HepG2 (cell line): ENCODE data around the gene SGSH. TPM values are rescaled to one million over a fixed set of nuclear protein-coding genes. Genes with fewer than 3 reads are reported as not detected.
A peak's percentile ranks its signal among the peaks of the same experiment; 100 is the strongest.

Source experiments
- ATRX ChIP-seq: sonication (generic); formaldehyde crosslinking; IDR thresholded peaks from 2 replicates; pipeline ENCODE4 v1.4.0; 2020; ENCODE audit warnings: missing genetic modification reagents, borderline replicate concordance
- HMG20B ChIP-seq: conservative IDR thresholded peaks from 2 replicates; pipeline ENCODE4 v1.6.1; 2016; ENCODE audit warnings: missing genetic modification reagents, missing compliant biosample characterization
- MIER2 ChIP-seq: IDR thresholded peaks from 2 replicates; pipeline ENCODE4 v1.6.1; 2016; ENCODE audit warnings: missing biosample characterization, missing genetic modification reagents
- NPAS2 ChIP-seq: sonication (generic); formaldehyde crosslinking; IDR thresholded peaks from 2 replicates; pipeline ENCODE4 v1.8.0; 2022; ENCODE audit warnings: mild to moderate bottlenecking, missing genetic modification reagents, borderline replicate concordance
- PAXIP1 ChIP-seq: sonication (generic); formaldehyde crosslinking; conservative IDR thresholded peaks from 2 replicates; pipeline ENCODE4 v1.4.0; 2020; ENCODE audit warnings: mild to moderate bottlenecking, missing genetic modification reagents, moderate library complexity
- ZBTB7B ChIP-seq: sonication (generic); formaldehyde crosslinking; IDR thresholded peaks from 2 replicates; pipeline ENCODE4 v1.4.0; 2020; ENCODE audit warnings: missing genetic modification reagents
- ZNF225 ChIP-seq: sonication (generic); formaldehyde crosslinking; IDR thresholded peaks from 2 replicates; pipeline ENCODE4 v1.4.0; 2020; ENCODE audit warnings: mild to moderate bottlenecking, missing genetic modification reagents
- polyA plus RNA-seq, 8 experiments: library from polyadenylated mRNA; depleted of rRNA in 3 of 8; stranded (reverse) in 7 of 8; unstranded in 1 of 8; fragments of >200 nt; fragmentation: Illumina TruSeq in 4 of 8; extraction: Trizol in 4 of 8; gene quantifications; 2 replicates each; pipeline versions ENCODE4 v1.2.1 to v1.2.3, GENCODE V29; 2011 to 2016; ENCODE audit warnings: low read depth in 4 of 8, missing spikeins in 1 of 8, mixed read lengths in 1 of 8; ENCODE audit not compliant: insufficient read depth in 1 of 8
- total RNA-seq, 5 experiments: library from RNA; depleted of rRNA; stranded (reverse); fragments of >200 nt; fragmentation: Illumina TruSeq; extraction: Trizol; gene quantifications; 2 replicates each; pipeline ENCODE4 v1.2.3, GENCODE V29; 2016; ENCODE audit warnings: low read depth in 1 of 5
- TF ChIP-seq, protein P1 (sequence below): sonication (generic); formaldehyde crosslinking; IDR thresholded peaks from 2 replicates; pipeline ENCODE4 v1.4.0; 2020; ENCODE audit warnings: mild to moderate bottlenecking, missing genetic modification reagents
- TF ChIP-seq, protein P2 (sequence below): IDR thresholded peaks from 2 replicates; pipeline ENCODE4 v1.4.0; 2020; ENCODE audit warnings: mild to moderate bottlenecking, missing genetic modification reagents
- TF ChIP-seq, protein P3 (sequence below): sonication (generic); formaldehyde crosslinking; conservative IDR thresholded peaks from 2 replicates; pipeline ENCODE4 v1.4.0; 2020; ENCODE audit warnings: missing genetic modification reagents
- TF ChIP-seq, protein P4 (sequence below): sonication (generic); formaldehyde crosslinking; IDR thresholded peaks from 2 replicates; pipeline ENCODE4 v1.8.0; 2022; ENCODE audit warnings: low read depth, missing genetic modification reagents

The SGSH gene
- total and polyA plus RNA-seq, 2 of the 13 experiments (the other 11 are each of a cell fraction or from before 2014, with no cell fraction given) = 12.2 to 17.6 TPM

DNA sequence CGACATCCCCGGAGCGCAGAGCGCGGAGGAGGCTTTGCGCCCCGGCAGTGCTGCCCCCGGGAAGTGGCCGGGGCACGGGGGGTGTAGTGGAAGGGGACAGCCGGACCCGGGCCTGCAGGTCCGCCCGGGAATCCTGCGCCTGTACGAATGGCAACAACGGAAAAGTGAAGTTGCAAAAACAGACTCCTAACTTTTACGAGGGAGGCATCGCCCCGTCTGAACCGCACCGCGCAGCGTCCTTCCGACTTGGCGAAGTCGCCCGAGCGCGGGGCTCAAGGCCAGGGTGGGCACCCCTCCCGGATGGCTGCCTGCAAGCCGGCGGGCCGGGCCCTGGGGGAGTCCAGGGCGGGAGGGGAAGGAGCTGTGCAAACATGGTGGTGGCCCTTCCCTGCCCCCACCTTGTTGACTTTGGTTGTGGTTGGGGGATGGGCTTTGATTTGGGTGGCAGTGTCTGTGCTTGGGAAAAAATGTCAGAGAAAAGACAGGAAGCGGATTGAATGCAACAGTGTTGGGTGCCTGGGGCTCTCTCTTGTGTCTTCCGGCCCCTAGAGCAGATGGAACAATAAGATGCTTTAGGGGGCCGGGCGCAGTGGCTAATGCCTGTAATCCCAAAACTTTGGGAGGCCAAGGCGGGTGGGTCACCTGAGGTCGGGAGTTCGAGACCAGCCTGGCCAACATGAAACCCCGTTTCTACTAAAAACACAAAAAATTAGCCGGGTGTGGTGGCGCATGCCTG is 41.2 kb upstream of the SGSH start (continued):
- TF ChIP-seq, protein P1, sequence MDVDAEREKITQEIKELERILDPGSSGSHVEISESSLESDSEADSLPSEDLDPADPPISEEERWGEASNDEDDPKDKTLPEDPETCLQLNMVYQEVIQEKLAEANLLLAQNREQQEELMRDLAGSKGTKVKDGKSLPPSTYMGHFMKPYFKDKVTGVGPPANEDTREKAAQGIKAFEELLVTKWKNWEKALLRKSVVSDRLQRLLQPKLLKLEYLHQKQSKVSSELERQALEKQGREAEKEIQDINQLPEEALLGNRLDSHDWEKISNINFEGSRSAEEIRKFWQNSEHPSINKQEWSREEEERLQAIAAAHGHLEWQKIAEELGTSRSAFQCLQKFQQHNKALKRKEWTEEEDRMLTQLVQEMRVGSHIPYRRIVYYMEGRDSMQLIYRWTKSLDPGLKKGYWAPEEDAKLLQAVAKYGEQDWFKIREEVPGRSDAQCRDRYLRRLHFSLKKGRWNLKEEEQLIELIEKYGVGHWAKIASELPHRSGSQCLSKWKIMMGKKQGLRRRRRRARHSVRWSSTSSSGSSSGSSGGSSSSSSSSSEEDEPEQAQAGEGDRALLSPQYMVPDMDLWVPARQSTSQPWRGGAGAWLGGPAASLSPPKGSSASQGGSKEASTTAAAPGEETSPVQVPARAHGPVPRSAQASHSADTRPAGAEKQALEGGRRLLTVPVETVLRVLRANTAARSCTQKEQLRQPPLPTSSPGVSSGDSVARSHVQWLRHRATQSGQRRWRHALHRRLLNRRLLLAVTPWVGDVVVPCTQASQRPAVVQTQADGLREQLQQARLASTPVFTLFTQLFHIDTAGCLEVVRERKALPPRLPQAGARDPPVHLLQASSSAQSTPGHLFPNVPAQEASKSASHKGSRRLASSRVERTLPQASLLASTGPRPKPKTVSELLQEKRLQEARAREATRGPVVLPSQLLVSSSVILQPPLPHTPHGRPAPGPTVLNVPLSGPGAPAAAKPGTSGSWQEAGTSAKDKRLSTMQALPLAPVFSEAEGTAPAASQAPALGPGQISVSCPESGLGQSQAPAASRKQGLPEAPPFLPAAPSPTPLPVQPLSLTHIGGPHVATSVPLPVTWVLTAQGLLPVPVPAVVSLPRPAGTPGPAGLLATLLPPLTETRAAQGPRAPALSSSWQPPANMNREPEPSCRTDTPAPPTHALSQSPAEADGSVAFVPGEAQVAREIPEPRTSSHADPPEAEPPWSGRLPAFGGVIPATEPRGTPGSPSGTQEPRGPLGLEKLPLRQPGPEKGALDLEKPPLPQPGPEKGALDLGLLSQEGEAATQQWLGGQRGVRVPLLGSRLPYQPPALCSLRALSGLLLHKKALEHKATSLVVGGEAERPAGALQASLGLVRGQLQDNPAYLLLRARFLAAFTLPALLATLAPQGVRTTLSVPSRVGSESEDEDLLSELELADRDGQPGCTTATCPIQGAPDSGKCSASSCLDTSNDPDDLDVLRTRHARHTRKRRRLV (CRISPR knock-in tag) = no peak; the same call in 1 of the 2 replicates
- TF ChIP-seq MIER2 (peak; percentile 86; the same call in 1 of the 2 replicates), ZBTB7B (CRISPR knock-in tag) (peak; percentile 99), PAXIP1 (CRISPR knock-in tag) (peak; percentile 95), NPAS2 (peak; percentile 79; the same call in 1 of the 2 replicates), ATRX (CRISPR knock-in tag) (no peak), ZNF225 (CRISPR knock-in tag) (no peak; the same call in 1 of the 2 replicates), HMG20B (peak; percentile 87)
- TF ChIP-seq, protein P2, sequence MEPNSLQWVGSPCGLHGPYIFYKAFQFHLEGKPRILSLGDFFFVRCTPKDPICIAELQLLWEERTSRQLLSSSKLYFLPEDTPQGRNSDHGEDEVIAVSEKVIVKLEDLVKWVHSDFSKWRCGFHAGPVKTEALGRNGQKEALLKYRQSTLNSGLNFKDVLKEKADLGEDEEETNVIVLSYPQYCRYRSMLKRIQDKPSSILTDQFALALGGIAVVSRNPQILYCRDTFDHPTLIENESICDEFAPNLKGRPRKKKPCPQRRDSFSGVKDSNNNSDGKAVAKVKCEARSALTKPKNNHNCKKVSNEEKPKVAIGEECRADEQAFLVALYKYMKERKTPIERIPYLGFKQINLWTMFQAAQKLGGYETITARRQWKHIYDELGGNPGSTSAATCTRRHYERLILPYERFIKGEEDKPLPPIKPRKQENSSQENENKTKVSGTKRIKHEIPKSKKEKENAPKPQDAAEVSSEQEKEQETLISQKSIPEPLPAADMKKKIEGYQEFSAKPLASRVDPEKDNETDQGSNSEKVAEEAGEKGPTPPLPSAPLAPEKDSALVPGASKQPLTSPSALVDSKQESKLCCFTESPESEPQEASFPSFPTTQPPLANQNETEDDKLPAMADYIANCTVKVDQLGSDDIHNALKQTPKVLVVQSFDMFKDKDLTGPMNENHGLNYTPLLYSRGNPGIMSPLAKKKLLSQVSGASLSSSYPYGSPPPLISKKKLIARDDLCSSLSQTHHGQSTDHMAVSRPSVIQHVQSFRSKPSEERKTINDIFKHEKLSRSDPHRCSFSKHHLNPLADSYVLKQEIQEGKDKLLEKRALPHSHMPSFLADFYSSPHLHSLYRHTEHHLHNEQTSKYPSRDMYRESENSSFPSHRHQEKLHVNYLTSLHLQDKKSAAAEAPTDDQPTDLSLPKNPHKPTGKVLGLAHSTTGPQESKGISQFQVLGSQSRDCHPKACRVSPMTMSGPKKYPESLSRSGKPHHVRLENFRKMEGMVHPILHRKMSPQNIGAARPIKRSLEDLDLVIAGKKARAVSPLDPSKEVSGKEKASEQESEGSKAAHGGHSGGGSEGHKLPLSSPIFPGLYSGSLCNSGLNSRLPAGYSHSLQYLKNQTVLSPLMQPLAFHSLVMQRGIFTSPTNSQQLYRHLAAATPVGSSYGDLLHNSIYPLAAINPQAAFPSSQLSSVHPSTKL (CRISPR knock-in tag) = peak; percentile 90
- TF ChIP-seq, protein P3, sequence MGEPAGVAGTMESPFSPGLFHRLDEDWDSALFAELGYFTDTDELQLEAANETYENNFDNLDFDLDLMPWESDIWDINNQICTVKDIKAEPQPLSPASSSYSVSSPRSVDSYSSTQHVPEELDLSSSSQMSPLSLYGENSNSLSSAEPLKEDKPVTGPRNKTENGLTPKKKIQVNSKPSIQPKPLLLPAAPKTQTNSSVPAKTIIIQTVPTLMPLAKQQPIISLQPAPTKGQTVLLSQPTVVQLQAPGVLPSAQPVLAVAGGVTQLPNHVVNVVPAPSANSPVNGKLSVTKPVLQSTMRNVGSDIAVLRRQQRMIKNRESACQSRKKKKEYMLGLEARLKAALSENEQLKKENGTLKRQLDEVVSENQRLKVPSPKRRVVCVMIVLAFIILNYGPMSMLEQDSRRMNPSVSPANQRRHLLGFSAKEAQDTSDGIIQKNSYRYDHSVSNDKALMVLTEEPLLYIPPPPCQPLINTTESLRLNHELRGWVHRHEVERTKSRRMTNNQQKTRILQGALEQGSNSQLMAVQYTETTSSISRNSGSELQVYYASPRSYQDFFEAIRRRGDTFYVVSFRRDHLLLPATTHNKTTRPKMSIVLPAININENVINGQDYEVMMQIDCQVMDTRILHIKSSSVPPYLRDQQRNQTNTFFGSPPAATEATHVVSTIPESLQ (CRISPR knock-in tag) = no peak
- TF ChIP-seq, protein P4, sequence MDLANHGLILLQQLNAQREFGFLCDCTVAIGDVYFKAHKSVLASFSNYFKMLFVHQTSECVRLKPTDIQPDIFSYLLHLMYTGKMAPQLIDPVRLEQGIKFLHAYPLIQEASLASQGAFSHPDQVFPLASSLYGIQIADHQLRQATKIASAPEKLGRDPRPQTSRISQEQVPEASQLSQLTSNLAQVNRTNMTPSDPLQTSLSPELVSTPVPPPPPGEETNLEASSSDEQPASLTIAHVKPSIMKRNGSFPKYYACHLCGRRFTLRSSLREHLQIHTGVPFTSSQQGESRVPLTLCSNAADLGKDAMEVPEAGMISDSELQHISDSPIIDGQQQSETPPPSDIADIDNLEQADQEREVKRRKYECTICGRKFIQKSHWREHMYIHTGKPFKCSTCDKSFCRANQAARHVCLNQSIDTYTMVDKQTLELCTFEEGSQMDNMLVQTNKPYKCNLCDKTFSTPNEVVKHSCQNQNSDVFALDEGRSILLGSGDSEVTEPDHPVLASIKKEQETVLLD (CRISPR knock-in tag) = peak; percentile 90
